AG04450 (cell line): Measurements from ENCODE around the gene FGG. TPM values are rescaled to one million over a fixed set of nuclear protein-coding genes. Genes with fewer than 3 reads are reported as not detected.
"Not testable (repeated sequence)": the region's sequence is repeated elsewhere in the genome, so short reads cannot be mapped to it uniquely, and the experiment has no call there.

ENCODE experiments used
- CTCF ChIA-PET: fragments of 300-600, 350-600 bp; formaldehyde crosslinking; extraction: SDS; loops from one replicate; lab custom pipeline; 2022; ENCODE audit warnings: antibody characterized with exemption, inconsistent platforms; lab: Charles Lee
- POLR2A ChIA-PET: fragments of 350-600 bp; formaldehyde crosslinking; extraction: SDS; loops from one replicate; lab custom pipeline; 2021; ENCODE audit warnings: antibody characterized with exemption, inconsistent platforms; lab: Yijun Ruan, JAX
- DNase-seq: peaks from one replicate; pipeline ENCODE4 v3.0.0-alpha.2; 2011; ENCODE audit warnings: low read depth, low spot score
- H3K27ac ChIP-seq: one replicate; pipeline ENCODE4 v1.5.1; 2012; ENCODE audit warnings: low read depth, low read length, control low read depth
- H3K27me3 ChIP-seq: one replicate; pipeline ENCODE4 v1.6.0; 2012; ENCODE audit warnings: low read length; ENCODE audit not compliant: control insufficient read depth, insufficient read depth
- H3K4me3 ChIP-seq: 2 replicates; pipeline ENCODE4 v1.5.1; 2011; ENCODE audit warnings: mild to moderate bottlenecking, low read depth, low read length, control low read depth
- H3K9me3 ChIP-seq: 2 replicates; pipeline ENCODE4 v1.5.1; 2012; ENCODE audit warnings: low read length; ENCODE audit not compliant: control insufficient read depth, insufficient read depth
- polyA plus RNA-seq: library from polyadenylated mRNA; depleted of rRNA; stranded (reverse); fragments of >200 nt; gene quantifications from 2 replicates; pipeline ENCODE4 v1.2.3, GENCODE V29; 2011
- TF ChIP-seq, protein P1 (sequence below): IDR thresholded peaks from 2 replicates; pipeline ENCODE4 v1.5.1; 2011; ENCODE audit warnings: low read depth, low read length, control low read depth, inconsistent platforms

FGG gene
- polyA plus RNA-seq, 1 experiment = 0.07 TPM

- CTCF ChIA-PET = interaction anchor here (0.9 to 1.4 kb wide), 4 partner anchors 17 to 44 kb away, joined by 3 to 5 read pairs (median 4); no protein-coding TSS in a partner anchor
- TF ChIP-seq, protein P1, sequence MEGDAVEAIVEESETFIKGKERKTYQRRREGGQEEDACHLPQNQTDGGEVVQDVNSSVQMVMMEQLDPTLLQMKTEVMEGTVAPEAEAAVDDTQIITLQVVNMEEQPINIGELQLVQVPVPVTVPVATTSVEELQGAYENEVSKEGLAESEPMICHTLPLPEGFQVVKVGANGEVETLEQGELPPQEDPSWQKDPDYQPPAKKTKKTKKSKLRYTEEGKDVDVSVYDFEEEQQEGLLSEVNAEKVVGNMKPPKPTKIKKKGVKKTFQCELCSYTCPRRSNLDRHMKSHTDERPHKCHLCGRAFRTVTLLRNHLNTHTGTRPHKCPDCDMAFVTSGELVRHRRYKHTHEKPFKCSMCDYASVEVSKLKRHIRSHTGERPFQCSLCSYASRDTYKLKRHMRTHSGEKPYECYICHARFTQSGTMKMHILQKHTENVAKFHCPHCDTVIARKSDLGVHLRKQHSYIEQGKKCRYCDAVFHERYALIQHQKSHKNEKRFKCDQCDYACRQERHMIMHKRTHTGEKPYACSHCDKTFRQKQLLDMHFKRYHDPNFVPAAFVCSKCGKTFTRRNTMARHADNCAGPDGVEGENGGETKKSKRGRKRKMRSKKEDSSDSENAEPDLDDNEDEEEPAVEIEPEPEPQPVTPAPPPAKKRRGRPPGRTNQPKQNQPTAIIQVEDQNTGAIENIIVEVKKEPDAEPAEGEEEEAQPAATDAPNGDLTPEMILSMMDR = no peak
- no peak overlapping the region for H3K27ac ChIP-seq
Observed at GRCh38 chr4:154602404-154603020, 9.9 kb downstream of the FGG start.

GRCh38 chr4:154597798-154598774, 14.4 kb downstream of the FGG start:
- CTCF ChIA-PET = interaction anchor here (0.6 to 2.0 kb wide), 2 partner anchors 25 to 39 kb away, joined by 3 to 6 read pairs; no protein-coding TSS in a partner anchor
- no peaks in the 10 kb centered on the region for H3K9me3 ChIP-seq
- H3K4me3 ChIP-seq = no peak overlapping the region
- no peak overlapping the region for H3K27ac ChIP-seq
- H3K27me3 ChIP-seq = no peaks in the 10 kb centered on the region
- POLR2A ChIA-PET = no interaction called here
- TF ChIP-seq, protein P1 = no peak
- no peak for DNase-seq

More at GRCh38 chr4:154602404-154603020, 9.9 kb downstream of the FGG start:
- Histone ChIP-seq H3K4me3 (no peak overlapping the region), H3K27me3 (no peaks in the 10 kb centered on the region), H3K9me3 (no peaks in the 10 kb centered on the region)
- POLR2A ChIA-PET = no interaction called here
- no peak for DNase-seq

DNA sequence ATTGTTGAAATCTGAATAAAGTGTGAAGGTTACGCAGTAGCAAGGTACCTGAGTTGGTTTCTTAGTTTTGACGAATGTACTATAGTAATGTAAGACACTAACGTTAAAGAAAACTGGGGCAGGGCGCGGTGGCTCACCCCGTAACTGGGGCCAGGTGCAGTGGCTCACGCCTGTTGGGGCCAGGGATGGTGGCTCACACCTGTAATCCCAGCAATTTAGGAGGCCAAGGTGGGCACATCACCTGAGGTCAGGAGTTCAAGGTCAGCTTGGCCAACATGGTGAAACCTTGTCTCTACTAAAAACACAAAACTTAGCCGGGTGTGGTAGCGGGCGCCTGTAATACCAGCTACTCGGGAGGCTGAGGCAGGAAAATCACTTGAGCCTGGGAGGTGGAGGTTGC, 15.2 kb downstream of the FGG start:
- H3K27me3 ChIP-seq, POLR2A ChIA-PET, H3K4me3 ChIP-seq, H3K27ac ChIP-seq, H3K9me3 ChIP-seq, DNase-seq: not testable (repeated sequence)
- CTCF ChIA-PET = interaction anchor here (0.6 to 2.0 kb wide), 2 partner anchors 26 to 39 kb away, joined by 3 to 6 read pairs; no protein-coding TSS in a partner anchor

DNA sequence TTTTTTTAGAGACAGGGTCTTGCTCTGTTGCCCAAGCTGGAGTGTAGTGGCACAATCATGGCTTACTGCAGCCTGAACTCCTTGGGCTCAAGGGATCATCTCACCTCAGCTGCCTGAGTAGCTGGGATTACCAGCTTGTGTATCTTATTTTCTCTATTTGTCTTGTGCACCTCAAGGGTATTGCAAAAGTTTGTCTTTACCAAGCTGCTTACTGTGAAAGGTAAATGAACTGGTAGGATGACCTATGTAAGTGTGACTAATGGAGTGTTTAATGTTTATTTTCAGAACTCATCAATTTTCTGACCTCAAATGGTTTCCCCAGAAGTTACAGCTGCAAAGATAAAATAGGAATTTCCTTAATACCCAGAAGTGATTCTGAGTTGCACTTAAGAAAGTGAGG, 16.6 kb downstream of the FGG start:
- no peak for DNase-seq
- H3K4me3 ChIP-seq = no peak overlapping the region
- no peaks in the 10 kb centered on the region for H3K27me3 ChIP-seq
- TF ChIP-seq, protein P1 = no peak
- POLR2A ChIA-PET = no interaction called here
- CTCF ChIA-PET = interaction anchor here (2.3 to 2.7 kb wide), 2 partner anchors 24 to 37 kb away, joined by 9 to 16 read pairs; no protein-coding TSS in a partner anchor
- no peaks in the 10 kb centered on the region for H3K9me3 ChIP-seq
- no peak overlapping the region for H3K27ac ChIP-seq

GRCh38 chr4:154594343-154594742, 18.1 kb downstream of the FGG start:
- H3K4me3 ChIP-seq, H3K27ac ChIP-seq, POLR2A ChIA-PET, DNase-seq, H3K27me3 ChIP-seq, H3K9me3 ChIP-seq: not testable (repeated sequence)
- CTCF ChIA-PET = interaction anchor here (1.0 to 2.7 kb wide), 5 partner anchors 25 to 44 kb away, joined by 3 to 16 read pairs (median 4); no protein-coding TSS in a partner anchor
